Astrocyte (in vitro differentiated cells and primary cell): ENCODE results near the gene MMP1. TPM values are rescaled to one million over a fixed set of nuclear protein-coding genes. Genes with fewer than 3 reads are reported as not detected.

Experiments
- DNase-seq: peaks from one replicate; pipeline ENCODE4 v3.0.0-alpha.2; 2010; ENCODE audit warnings: low read depth
- FAIRE-seq: peaks from 2 replicates; lab custom pipeline; 2011; peaks lifted over from hg19 to GRCh38; lab: Jason Lieb, UNC
- H2AFZ ChIP-seq: 2 replicates; pipeline ENCODE4 v1.6.0; 2012; ENCODE audit warnings: low read depth, low read length, inconsistent platforms
- H3K27ac ChIP-seq: 2 replicates; pipeline ENCODE4 v1.5.1; 2011; ENCODE audit warnings: low read depth, low read length, inconsistent platforms
- H3K27me3 ChIP-seq: 2 replicates; pipeline ENCODE4 v1.6.0; 2011; ENCODE audit warnings: low read length, inconsistent platforms; ENCODE audit not compliant: insufficient read depth
- H3K36me3 ChIP-seq: 2 replicates; pipeline ENCODE4 v1.5.1; 2011; ENCODE audit warnings: low read length, inconsistent platforms; ENCODE audit not compliant: insufficient read depth
- H3K4me1 ChIP-seq: 2 replicates; pipeline ENCODE4 v1.5.1; 2011; ENCODE audit warnings: low read length, inconsistent platforms; ENCODE audit not compliant: insufficient read depth
- H3K4me2 ChIP-seq: 2 replicates; pipeline ENCODE4 v1.6.0; 2012; ENCODE audit warnings: low read length, inconsistent platforms
- H3K4me3 ChIP-seq: 2 replicates; pipeline ENCODE4 v1.5.1; 2011; ENCODE audit warnings: low read depth, mild to moderate bottlenecking, low read length, inconsistent platforms; ENCODE audit not compliant: insufficient read depth
- H3K79me2 ChIP-seq: 2 replicates; pipeline ENCODE4 v1.6.0; 2012; ENCODE audit warnings: mild to moderate bottlenecking, low read length, inconsistent platforms; ENCODE audit not compliant: insufficient read depth
- H3K9ac ChIP-seq: 2 replicates; pipeline ENCODE4 v1.6.0; 2012; ENCODE audit warnings: mild to moderate bottlenecking, low read length, inconsistent platforms
- H3K9me3 ChIP-seq: 2 replicates; pipeline ENCODE4 v1.5.1; 2012; ENCODE audit warnings: low read depth, mild to moderate bottlenecking, low read length, inconsistent platforms; ENCODE audit not compliant: insufficient read depth
- H4K20me1 ChIP-seq: 2 replicates; pipeline ENCODE4 v1.6.0; 2012; ENCODE audit warnings: low read length, inconsistent platforms; ENCODE audit not compliant: insufficient read depth
- H3K27ac Mint-ChIP-seq: one replicate; pipeline ENCODE4 v1.8.0; 2021; ENCODE audit warnings: mild to moderate bottlenecking, mixed read lengths; ENCODE audit not compliant: unreplicated experiment
- H3K27me3 Mint-ChIP-seq: one replicate; pipeline ENCODE4 v1.8.0; 2021; ENCODE audit warnings: low read depth, mixed read lengths; ENCODE audit not compliant: unreplicated experiment
- H3K36me3 Mint-ChIP-seq: one replicate; pipeline ENCODE4 v1.8.0; 2021; ENCODE audit warnings: low read depth, mixed read lengths; ENCODE audit not compliant: unreplicated experiment
- H3K4me1 Mint-ChIP-seq: one replicate; pipeline ENCODE4 v1.8.0; 2021; ENCODE audit warnings: low read depth, mixed read lengths; ENCODE audit not compliant: unreplicated experiment
- H3K4me3 Mint-ChIP-seq: one replicate; pipeline ENCODE4 v1.8.0; 2021; ENCODE audit warnings: mild to moderate bottlenecking, moderate library complexity, mixed read lengths; ENCODE audit not compliant: unreplicated experiment
- H3K9me3 Mint-ChIP-seq: one replicate; pipeline ENCODE4 v1.8.0; 2021; ENCODE audit warnings: mild to moderate bottlenecking, mixed read lengths; ENCODE audit not compliant: unreplicated experiment
- CTCF ChIP-seq: IDR thresholded peaks from 2 replicates; pipeline ENCODE4 v1.5.1; 2011; ENCODE audit warnings: low read depth, mild to moderate bottlenecking, inconsistent platforms, low read length, moderate library complexity; ENCODE audit not compliant: insufficient read depth
- EZH2 ChIP-seq: IDR thresholded peaks from 2 replicates; pipeline ENCODE4 v1.6.1; 2012; ENCODE audit warnings: mild to moderate bottlenecking, low read length, inconsistent platforms; ENCODE audit not compliant: insufficient read depth
- total RNA-seq: library from RNA; stranded (reverse); gene quantifications from 2 replicates; pipeline ENCODE4 v1.2.1, GENCODE V29; 2021

MMP1 gene
- total RNA-seq, 1 donor from 2014 or later, result 0.64 TPM

GRCh38 chr11:102799681-102800340 is 1.9 kb upstream of the MMP1 start:
- Histone ChIP-seq H3K36me3 (no peaks in the 10 kb centered on the region), H3K27me3 (no peaks in the 10 kb centered on the region), H3K4me3 (no peak overlapping the region), H3K79me2 (no peaks in the 10 kb centered on the region), H2AFZ (no peak overlapping the region), H4K20me1 (no peaks in the 10 kb centered on the region), H3K4me2 (no peak overlapping the region), H3K9me3 (no peaks in the 10 kb centered on the region), H3K4me1 (peaks cover 9% of the 10 kb centered on the region), H3K27ac (no peak overlapping the region), H3K9ac (no peak overlapping the region)
- Mint-ChIP-seq H3K9me3 (no peaks in the 10 kb centered on the region), H3K4me1 (peaks cover 12% of the 10 kb centered on the region), H3K27me3 (no peaks in the 10 kb centered on the region), H3K4me3 (no peak overlapping the region), H3K27ac (no peak overlapping the region), H3K36me3 (no peaks in the 10 kb centered on the region)
- TF ChIP-seq CTCF (no peak), EZH2 (no peak)
- FAIRE-seq, result no peak
- DNase-seq, result no peak

GRCh38 chr11:102794382-102794781 is 3.6 kb downstream of the MMP1 start:
- Histone ChIP-seq H3K9me3 (no peaks in the 10 kb centered on the region), H3K27ac (no peak overlapping the region), H3K4me2 (no peak overlapping the region), H3K4me3 (no peak overlapping the region), H3K79me2 (no peaks in the 10 kb centered on the region), H3K4me1 (peaks cover 9% of the 10 kb centered on the region), H3K9ac (no peak overlapping the region), H3K36me3 (no peaks in the 10 kb centered on the region), H2AFZ (no peak overlapping the region), H3K27me3 (no peaks in the 10 kb centered on the region), H4K20me1 (no peaks in the 10 kb centered on the region)
- FAIRE-seq (no peak), DNase-seq (no peak)
- Mint-ChIP-seq H3K4me1 (peaks cover 14% of the 10 kb centered on the region), H3K36me3 (no peaks in the 10 kb centered on the region), H3K27me3 (no peaks in the 10 kb centered on the region), H3K9me3 (no peaks in the 10 kb centered on the region), H3K27ac (no peak overlapping the region), H3K4me3 (no peak overlapping the region)
- TF ChIP-seq CTCF, result peak; percentile 30
- no peak for TF ChIP-seq EZH2

- no peaks in the 10 kb centered on the region for H3K36me3 Mint-ChIP-seq
- H3K79me2 ChIP-seq, result no peaks in the 10 kb centered on the region
- H3K27ac Mint-ChIP-seq, result peak overlapping the region; percentile 66
- no peaks in the 10 kb centered on the region for H3K27me3 Mint-ChIP-seq
- peaks cover 14% of the 10 kb centered on the region for H3K4me1 Mint-ChIP-seq
- H3K9me3 Mint-ChIP-seq, result no peaks in the 10 kb centered on the region
- no peak overlapping the region for H3K27ac ChIP-seq
- no peaks in the 10 kb centered on the region for H3K9me3 ChIP-seq
- no peak overlapping the region for H2AFZ ChIP-seq
- H3K4me3 ChIP-seq, result no peak overlapping the region
- no peak overlapping the region for H3K4me3 Mint-ChIP-seq
- H3K36me3 ChIP-seq, result no peaks in the 10 kb centered on the region
- H4K20me1 ChIP-seq, result no peaks in the 10 kb centered on the region
- DNase-seq (no peak), FAIRE-seq (no peak)
- TF ChIP-seq CTCF (no peak), EZH2 (no peak)
- H3K27me3 ChIP-seq, result no peaks in the 10 kb centered on the region
- no peak overlapping the region for H3K9ac ChIP-seq
- peaks cover 9% of the 10 kb centered on the region for H3K4me1 ChIP-seq
- no peak overlapping the region for H3K4me2 ChIP-seq
These were observed 4.2 kb downstream of the MMP1 start for GRCh38 chr11:102793677-102794290.
